GM12878 (cell line): Measurements from ENCODE around the gene GAD2. TPM values are rescaled to one million over a fixed set of nuclear protein-coding genes. Genes with fewer than 3 reads are reported as not detected.

Experiments
- ATAC-seq: fragments of 200-7000 bp; cut with Tn5 transposase; 3 replicates; pipeline ENCODE4 v1.9.1; 2020; ENCODE audit warnings: mild to moderate bottlenecking, moderate library complexity
- BruUV-seq: library from RNA; stranded (reverse); fragments of 400-500 nt; replicated peaks from 2 replicates; lab custom pipeline; 2021; lab: Mats Ljungman, UMichigan
- CTCF ChIA-PET: fragments of 300-600 bp; sonication (Branson Sonifier 250); formaldehyde crosslinking; extraction: SDS; loops from one replicate; lab custom pipeline; 2021; ENCODE audit warnings: inconsistent platforms; lab: Yijun Ruan, JAX
- POLR2A ChIA-PET: fragments of 350-600 bp; formaldehyde crosslinking; extraction: SDS; loops from one replicate; lab custom pipeline; 2021; ENCODE audit warnings: inconsistent platforms; lab: Charles Lee
- RAD21 ChIA-PET: fragments of 300-600 bp; sonication (Branson Sonifier 250); formaldehyde crosslinking; loops from one replicate; lab custom pipeline; 2023; ENCODE audit warnings: antibody characterized with exemption; ENCODE audit not compliant: unreplicated experiment; lab: Charles Lee
- SMC1A ChIA-PET: fragments of 300-600 bp; sonication (Branson Sonifier 250); formaldehyde crosslinking; loops from one replicate; lab custom pipeline; 2023; ENCODE audit not compliant: unreplicated experiment, uncharacterized antibody; lab: Charles Lee
- DNase-seq: peaks from one replicate; pipeline ENCODE4 v3.0.0-alpha.2; 2011; ENCODE audit warnings: low read depth, low spot score
- FAIRE-seq: peaks from 3 replicates; lab custom pipeline; 2011; peaks lifted over from hg19 to GRCh38; lab: Jason Lieb, UNC
- H2AFZ ChIP-seq: 2 replicates; pipeline ENCODE4 v1.6.0; 2011; ENCODE audit warnings: low read depth, low read length, control low read depth; ENCODE audit not compliant: control insufficient read depth
- H3K27ac ChIP-seq: 2 replicates; pipeline ENCODE4 v1.5.1; 2011; ENCODE audit warnings: control low read depth; ENCODE audit not compliant: control insufficient read depth, insufficient read depth
- H3K27me3 ChIP-seq, 2 experiments: replicated peaks in 1 of 2; 2 replicates each; pipeline versions ENCODE4 v1.6.0 to v1.6.1; 2011; ENCODE audit warnings: low read length in 1 of 2; ENCODE audit not compliant: control insufficient read depth in 2 of 2, insufficient read depth in 2 of 2
- H3K36me3 ChIP-seq, 2 experiments: 2 replicates each; pipeline ENCODE4 v1.5.1; 2011; ENCODE audit warnings: low read length in 1 of 2; ENCODE audit not compliant: control insufficient read depth in 2 of 2, insufficient read depth in 2 of 2
- H3K4me1 ChIP-seq: 2 replicates; pipeline ENCODE4 v1.6.1; 2011; ENCODE audit warnings: mild to moderate bottlenecking, low read length, moderate library complexity, mixed read lengths; ENCODE audit not compliant: control insufficient read depth, insufficient read depth
- H3K4me2 ChIP-seq: 2 replicates; pipeline ENCODE4 v1.6.0; 2011; ENCODE audit warnings: control low read depth; ENCODE audit not compliant: control insufficient read depth, insufficient read depth
- H3K4me3 ChIP-seq: fragments of 200-600 bp; sonication (generic); 2 replicates; pipeline ENCODE4 v1.5.1; 2016
- H3K79me2 ChIP-seq: 2 replicates; pipeline ENCODE4 v1.6.0; 2011; ENCODE audit warnings: low read length; ENCODE audit not compliant: control insufficient read depth, insufficient read depth
- H3K9ac ChIP-seq: 2 replicates; pipeline ENCODE4 v1.8.0; 2011; ENCODE audit warnings: low read length, control low read depth, mixed read lengths; ENCODE audit not compliant: control insufficient read depth, insufficient read depth
- H3K9me3 ChIP-seq: replicated peaks from 3 replicates; pipeline ENCODE4 v1.5.1; 2011; ENCODE audit warnings: mild to moderate bottlenecking, low read length; ENCODE audit not compliant: control insufficient read depth, insufficient read depth
- H4K20me1 ChIP-seq: 2 replicates; pipeline ENCODE4 v1.6.0; 2011; ENCODE audit not compliant: control insufficient read depth, insufficient read depth
- ATF7 ChIP-seq: fragments of 450-650 bp; IDR thresholded peaks from 2 replicates; pipeline ENCODE4 v1.6.1; 2016; ENCODE audit warnings: low read depth, mild to moderate bottlenecking
- CREB1 ChIP-seq: IDR thresholded peaks from 2 replicates; pipeline ENCODE4 v1.6.1; 2012; ENCODE audit warnings: low read depth, mild to moderate bottlenecking, inconsistent platforms
- IKZF2 ChIP-seq, 2 experiments: fragments of 450-650 bp; IDR thresholded peaks; 2 replicates each; pipeline ENCODE4 v1.6.1; 2017; ENCODE audit warnings: mild to moderate bottlenecking in 2 of 2, moderate library complexity in 2 of 2
- KLF5 ChIP-seq: fragments of 450-650 bp; IDR thresholded peaks from 2 replicates; pipeline ENCODE4 v1.6.1; 2014; ENCODE audit warnings: mild to moderate bottlenecking; ENCODE audit not compliant: partially characterized antibody
- NFIC ChIP-seq: IDR thresholded peaks from 2 replicates; pipeline ENCODE4 v1.6.1; 2012; ENCODE audit warnings: low read depth, mild to moderate bottlenecking, inconsistent platforms, low read length, moderate library complexity
- NFYB ChIP-seq: IDR thresholded peaks from 2 replicates; pipeline ENCODE4 v1.6.1; 2011; ENCODE audit warnings: low read depth, mild to moderate bottlenecking, low read length, improper control_type of control experiment, moderate library complexity; ENCODE audit not compliant: insufficient read depth
- NR2C2 ChIP-seq: IDR thresholded peaks from 2 replicates; pipeline ENCODE4 v1.6.1; 2011; ENCODE audit warnings: borderline replicate concordance, low read depth; ENCODE audit not compliant: control insufficient read depth, insufficient read length
- NRF1 ChIP-seq: conservative IDR thresholded peaks from 2 replicates; pipeline ENCODE4 v1.6.1; 2011; ENCODE audit warnings: mild to moderate bottlenecking, low read depth, low read length, improper control_type of control experiment
- PAX5 ChIP-seq: IDR thresholded peaks from 2 replicates; pipeline ENCODE4 v1.6.1; 2011; ENCODE audit warnings: low read depth, low read length, borderline replicate concordance
- POLR2AphosphoS5 ChIP-seq: IDR thresholded peaks from 2 replicates; pipeline ENCODE4 v1.6.1; 2011; ENCODE audit warnings: mild to moderate bottlenecking, low read length, inconsistent platforms
- RBBP5 ChIP-seq: fragments of 200-600 bp; sonication (generic); conservative IDR thresholded peaks from 2 replicates; pipeline ENCODE4 v1.6.1; 2016
- ZNF274 ChIP-seq: IDR thresholded peaks from one replicate; pipeline ENCODE4 v1.8.0; 2011; ENCODE audit not compliant: insufficient read length, insufficient read depth
- ZNF384 ChIP-seq: IDR thresholded peaks from 2 replicates; pipeline ENCODE4 v1.6.1; 2012; ENCODE audit warnings: low read depth, mild to moderate bottlenecking, low read length, improper control_type of control experiment, borderline replicate concordance
- WGBS: methylation state at CpG from one replicate; pipeline ENCODE4 v1.1.6; 2016; ENCODE audit warnings: low lambda C conversion rate; ENCODE audit not compliant: insufficient replicate concordance, insufficient coverage; ENCODE audit errors: missing lambda C conversion rate; 5-methylcytosine and 5-hydroxymethylcytosine counted together
- in situ Hi-C: fragments of 300-500 bp; cut with MboI; formaldehyde crosslinking; loops from 9 replicates; pipeline ENCODE4 v1.14.3; 2018; ENCODE audit warnings: mixed read lengths
- intact Hi-C: fragments of 100-400 bp; cut with micrococcal nuclease; formaldehyde crosslinking; loops from one replicate; pipeline ENCODE4 v1.14.2; 2022; ENCODE audit not compliant: unreplicated experiment
- polyA plus RNA-seq, 11 experiments: library from polyadenylated mRNA; depleted of rRNA in 4 of 11; unstranded in 6 of 11; stranded (reverse) in 5 of 11; fragments of >200 nt; fragmentation: Nextera tagmentation in 4 of 11; fragmentation: Illumina TruSeq in 1 of 11; extraction: Ambion mirVana in 4 of 11; extraction: Trizol in 1 of 11; gene quantifications; 1 replicate in 1 of 11; 2 replicates in 10 of 11; pipeline versions ENCODE4 v1.2.1 to v1.2.3, GENCODE V29; 2011 to 2016; ENCODE audit warnings: inconsistent platforms in 2 of 11, missing spikeins in 2 of 11, low read depth in 1 of 11
- total RNA-seq, 4 experiments: library from RNA; depleted of rRNA in 3 of 4; stranded (reverse); fragments of >200 nt in 3 of 4; fragmentation: Illumina TruSeq in 1 of 4; extraction: Trizol in 1 of 4; gene quantifications; 2 replicates each; pipeline versions ENCODE4 v1.2.1 to v1.2.3, GENCODE V29; 2013 to 2021
- TF ChIP-seq, protein P1 (sequence below): fragments of 450-650 bp; IDR thresholded peaks from 2 replicates; pipeline ENCODE4 v1.6.1; 2017; ENCODE audit warnings: mild to moderate bottlenecking, low read depth, inconsistent platforms; ENCODE audit not compliant: poor library complexity, severe bottlenecking
- TF ChIP-seq, protein P2 (sequence below): fragments of 450-650 bp; IDR thresholded peaks from 2 replicates; pipeline ENCODE4 v1.6.1; 2016; ENCODE audit warnings: mild to moderate bottlenecking

GAD2 gene
- total and polyA plus RNA-seq, 10 of the 15 experiments (the other 5 are each of a cell fraction or from before 2014, with no cell fraction given), result not detected

DNA sequence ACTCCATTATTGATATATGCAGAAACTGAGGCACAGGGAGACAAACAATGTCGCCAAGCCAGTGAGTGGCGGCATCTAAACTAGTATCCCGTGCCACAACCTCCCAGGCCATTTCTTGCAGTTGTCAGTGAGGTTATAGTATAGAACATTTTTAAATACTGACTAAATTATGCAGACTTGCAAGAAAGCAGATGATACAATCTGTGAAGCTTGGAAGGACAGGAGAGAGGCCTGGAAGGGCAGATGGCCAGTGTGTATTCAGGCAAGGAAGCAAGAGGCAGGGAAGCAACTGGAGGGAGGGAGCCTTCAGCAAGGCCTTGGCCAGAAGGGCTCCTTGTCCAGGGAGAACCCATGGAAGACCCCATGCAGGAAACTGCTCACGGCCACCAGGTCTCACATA is 111.2 kb downstream of the GAD2 start:
- ChIA-PET CTCF (interaction anchor here (1.4 kb wide), 1 partner anchor 9 kb away, joined by 3 read pairs; no protein-coding TSS in a partner anchor), SMC1A (interaction anchor here (0.8 kb wide), 1 partner anchor 23 kb away, joined by 3 read pairs; no protein-coding TSS in a partner anchor), POLR2A (no interaction called here), RAD21 (no interaction called here)
- TF ChIP-seq ZNF384 (no peak), NRF1 (no peak), KLF5 (no peak)
- Histone ChIP-seq H3K36me3 (no peaks in the 10 kb centered on the region), H3K27me3 (no peaks in the 10 kb centered on the region), H3K79me2 (no peaks in the 10 kb centered on the region), H3K27ac (no peak overlapping the region), H2AFZ (no peak overlapping the region), H3K4me2 (no peak overlapping the region), H3K4me3 (no peak overlapping the region), H3K4me1 (no peaks in the 10 kb centered on the region), H4K20me1 (no peaks in the 10 kb centered on the region), H3K9me3 (no peaks in the 10 kb centered on the region), H3K9ac (no peak overlapping the region)
- intact Hi-C loops (no loop called here), in situ Hi-C loops (no loop called here)
- no peak for FAIRE-seq
- no peak for ATAC-seq
- WGBS, result 69% methylated on average over 4 of the region's 4 CpGs
- no peak for DNase-seq
- no TSS peak for BruUV-seq

DNA sequence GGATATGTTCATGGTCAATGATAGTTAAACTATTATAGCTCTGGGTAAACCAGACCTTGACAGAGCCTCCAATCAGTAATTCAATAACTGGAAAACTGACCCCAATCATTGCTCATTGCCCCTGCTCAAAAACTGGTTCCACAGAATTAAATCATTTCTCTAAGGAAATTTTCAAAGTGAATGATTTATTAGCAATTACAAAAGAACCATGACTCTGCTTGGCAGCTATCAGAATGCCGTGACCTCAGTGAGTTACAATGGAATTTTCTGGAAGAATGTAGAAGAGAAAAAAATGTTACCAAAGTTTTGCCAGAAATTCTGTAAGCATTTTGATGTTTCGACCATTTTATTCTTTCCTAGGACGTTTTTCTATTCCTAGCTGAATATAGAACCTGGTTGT is 114.8 kb downstream of the GAD2 start:
- Histone ChIP-seq H3K4me3 (no peak overlapping the region), H3K9me3 (no peaks in the 10 kb centered on the region; the same call in 2 of the 3 replicates), H3K9ac (no peak overlapping the region), H3K79me2 (no peaks in the 10 kb centered on the region), H3K36me3 (no peaks in the 10 kb centered on the region), H3K27me3 (no peaks in the 10 kb centered on the region), H3K4me2 (no peak overlapping the region), H2AFZ (no peak overlapping the region), H3K4me1 (peaks cover 8% of the 10 kb centered on the region), H3K27ac (no peak overlapping the region), H4K20me1 (no peaks in the 10 kb centered on the region)
- 45% methylated on average over 3 of the region's 3 CpGs for WGBS
- POLR2A ChIA-PET, result no interaction called here
- in situ Hi-C loops (loop anchor here (10.0 kb wide), 2 partner anchors 363 to 393 kb away; partner anchors contain the start of gene PDSS1), intact Hi-C loops (loop anchor here (10.0 kb wide), 1 partner anchor 403 kb away; no protein-coding TSS in a partner anchor)
- RAD21 ChIA-PET, result interaction anchor here (0.8 kb wide), 1 partner anchor 395 kb away, joined by 3 read pairs; no protein-coding TSS in a partner anchor
- FAIRE-seq, result no peak
- no peak for DNase-seq
- no peak for ATAC-seq
- no TSS peak for BruUV-seq
- CTCF ChIA-PET, result interaction anchor here (0.6 to 1.8 kb wide), 5 partner anchors 31 to 384 kb away, joined by 3 to 4 read pairs (median 3); no protein-coding TSS in a partner anchor
- SMC1A ChIA-PET, result no interaction called here
- no peak for TF ChIP-seq POLR2AphosphoS5
- no peak for TF ChIP-seq NFYB
- TF ChIP-seq, protein P1, sequence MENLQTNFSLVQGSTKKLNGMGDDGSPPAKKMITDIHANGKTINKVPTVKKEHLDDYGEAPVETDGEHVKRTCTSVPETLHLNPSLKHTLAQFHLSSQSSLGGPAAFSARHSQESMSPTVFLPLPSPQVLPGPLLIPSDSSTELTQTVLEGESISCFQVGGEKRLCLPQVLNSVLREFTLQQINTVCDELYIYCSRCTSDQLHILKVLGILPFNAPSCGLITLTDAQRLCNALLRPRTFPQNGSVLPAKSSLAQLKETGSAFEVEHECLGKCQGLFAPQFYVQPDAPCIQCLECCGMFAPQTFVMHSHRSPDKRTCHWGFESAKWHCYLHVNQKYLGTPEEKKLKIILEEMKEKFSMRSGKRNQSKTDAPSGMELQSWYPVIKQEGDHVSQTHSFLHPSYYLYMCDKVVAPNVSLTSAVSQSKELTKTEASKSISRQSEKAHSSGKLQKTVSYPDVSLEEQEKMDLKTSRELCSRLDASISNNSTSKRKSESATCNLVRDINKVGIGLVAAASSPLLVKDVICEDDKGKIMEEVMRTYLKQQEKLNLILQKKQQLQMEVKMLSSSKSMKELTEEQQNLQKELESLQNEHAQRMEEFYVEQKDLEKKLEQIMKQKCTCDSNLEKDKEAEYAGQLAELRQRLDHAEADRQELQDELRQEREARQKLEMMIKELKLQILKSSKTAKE, result no peak
- no peak for TF ChIP-seq NFIC
- no peak for TF ChIP-seq ZNF274
- TF ChIP-seq, protein P2, sequence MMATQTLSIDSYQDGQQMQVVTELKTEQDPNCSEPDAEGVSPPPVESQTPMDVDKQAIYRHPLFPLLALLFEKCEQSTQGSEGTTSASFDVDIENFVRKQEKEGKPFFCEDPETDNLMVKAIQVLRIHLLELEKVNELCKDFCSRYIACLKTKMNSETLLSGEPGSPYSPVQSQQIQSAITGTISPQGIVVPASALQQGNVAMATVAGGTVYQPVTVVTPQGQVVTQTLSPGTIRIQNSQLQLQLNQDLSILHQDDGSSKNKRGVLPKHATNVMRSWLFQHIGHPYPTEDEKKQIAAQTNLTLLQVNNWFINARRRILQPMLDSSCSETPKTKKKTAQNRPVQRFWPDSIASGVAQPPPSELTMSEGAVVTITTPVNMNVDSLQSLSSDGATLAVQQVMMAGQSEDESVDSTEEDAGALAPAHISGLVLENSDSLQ, result no peak
- TF ChIP-seq PAX5, result no peak
- TF ChIP-seq ATF7, result no peak
- no peak for TF ChIP-seq RBBP5
- TF ChIP-seq IKZF2 (IDR thresholded peaks at IDR 0.05), result no peak
- TF ChIP-seq CREB1, result no peak
- TF ChIP-seq NR2C2, result no peak
